Measurements from ENCODE around the gene ZNF79.

The ZNF79 gene

GRCh38 chr9:127492616-127493015 is 68.4 kb downstream of the ZNF79 start:
- DNase-seq (ENCODE audit: insufficient read length, low spot score): no peak
- no peak for FAIRE-seq

GRCh38 chr9:127493592-127494303 is 69.6 kb downstream of the ZNF79 start:
- no peak for FAIRE-seq
- no peak for DNase-seq (ENCODE audit: insufficient read length, low spot score)

GRCh38 chr9:127494304-127494702 is 70.1 kb downstream of the ZNF79 start:
- FAIRE-seq: no peak
- no peak for DNase-seq (ENCODE audit: insufficient read length, low spot score)

All from GM19239 (cell line).